Astrocyte of the spinal cord (primary cell): Measurements from ENCODE around the gene CD52.

Experiments used
- DNase-seq: peaks from one replicate; pipeline ENCODE4 v3.0.0; 2011; ENCODE audit warnings: low read depth, low spot score
- H3K4me3 ChIP-seq: 2 replicates; pipeline ENCODE4 v1.5.1; 2011; ENCODE audit warnings: low read depth, mild to moderate bottlenecking, low read length, moderate library complexity
- in situ Hi-C: cut with HindIII; loops from 2 replicates; pipeline ENCODE4 v1.10.0; 2017; ENCODE audit warnings: low sequenced_read_pairs
- TF ChIP-seq, protein P1 (sequence below): IDR thresholded peaks from 2 replicates; pipeline ENCODE4 v1.5.1; 2012; ENCODE audit warnings: low read depth, mild to moderate bottlenecking, low read length, inconsistent platforms

Gene CD52

DNA sequence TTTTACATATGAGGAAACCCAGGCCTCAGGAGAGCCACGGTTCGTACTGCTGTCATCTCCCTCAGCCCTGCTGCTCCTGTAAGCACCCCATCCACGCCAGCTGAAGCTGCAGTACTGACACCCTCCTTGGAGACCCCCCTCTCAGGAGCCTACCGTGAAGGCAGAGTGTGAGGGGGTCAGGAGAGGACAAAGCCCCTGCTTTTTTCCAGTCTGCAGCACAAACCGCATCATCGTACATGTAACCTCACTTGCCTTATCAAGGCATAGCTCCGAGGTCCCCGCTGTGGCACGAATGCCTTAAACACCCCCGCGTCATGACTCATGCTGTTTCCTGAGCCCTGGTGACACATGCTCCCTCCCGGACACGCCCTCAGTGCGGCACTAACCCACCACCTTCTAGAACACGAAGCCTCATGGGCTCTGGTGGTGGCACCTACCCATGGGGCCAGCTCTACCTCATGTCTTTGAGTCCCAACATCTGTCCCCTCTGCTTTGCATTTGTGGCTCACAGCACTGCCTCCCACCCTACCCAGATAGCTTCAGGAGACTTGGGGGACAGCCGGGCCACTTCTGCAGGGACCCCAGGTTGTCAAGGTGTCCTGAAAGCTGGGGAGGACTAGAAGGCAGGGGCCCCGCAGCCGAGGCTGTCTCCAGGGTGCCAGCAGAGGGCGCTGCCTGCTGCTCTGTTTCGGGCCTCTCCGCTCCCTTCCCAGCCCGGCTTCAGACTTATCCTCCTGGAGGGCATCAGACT, 33.0 kb upstream of the CD52 start:
- DNase-seq = peak; percentile 92
- no peak overlapping the region for H3K4me3 ChIP-seq
- in situ Hi-C loops = no loop called here
- TF ChIP-seq, protein P1, sequence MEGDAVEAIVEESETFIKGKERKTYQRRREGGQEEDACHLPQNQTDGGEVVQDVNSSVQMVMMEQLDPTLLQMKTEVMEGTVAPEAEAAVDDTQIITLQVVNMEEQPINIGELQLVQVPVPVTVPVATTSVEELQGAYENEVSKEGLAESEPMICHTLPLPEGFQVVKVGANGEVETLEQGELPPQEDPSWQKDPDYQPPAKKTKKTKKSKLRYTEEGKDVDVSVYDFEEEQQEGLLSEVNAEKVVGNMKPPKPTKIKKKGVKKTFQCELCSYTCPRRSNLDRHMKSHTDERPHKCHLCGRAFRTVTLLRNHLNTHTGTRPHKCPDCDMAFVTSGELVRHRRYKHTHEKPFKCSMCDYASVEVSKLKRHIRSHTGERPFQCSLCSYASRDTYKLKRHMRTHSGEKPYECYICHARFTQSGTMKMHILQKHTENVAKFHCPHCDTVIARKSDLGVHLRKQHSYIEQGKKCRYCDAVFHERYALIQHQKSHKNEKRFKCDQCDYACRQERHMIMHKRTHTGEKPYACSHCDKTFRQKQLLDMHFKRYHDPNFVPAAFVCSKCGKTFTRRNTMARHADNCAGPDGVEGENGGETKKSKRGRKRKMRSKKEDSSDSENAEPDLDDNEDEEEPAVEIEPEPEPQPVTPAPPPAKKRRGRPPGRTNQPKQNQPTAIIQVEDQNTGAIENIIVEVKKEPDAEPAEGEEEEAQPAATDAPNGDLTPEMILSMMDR = peak; percentile 86

DNA sequence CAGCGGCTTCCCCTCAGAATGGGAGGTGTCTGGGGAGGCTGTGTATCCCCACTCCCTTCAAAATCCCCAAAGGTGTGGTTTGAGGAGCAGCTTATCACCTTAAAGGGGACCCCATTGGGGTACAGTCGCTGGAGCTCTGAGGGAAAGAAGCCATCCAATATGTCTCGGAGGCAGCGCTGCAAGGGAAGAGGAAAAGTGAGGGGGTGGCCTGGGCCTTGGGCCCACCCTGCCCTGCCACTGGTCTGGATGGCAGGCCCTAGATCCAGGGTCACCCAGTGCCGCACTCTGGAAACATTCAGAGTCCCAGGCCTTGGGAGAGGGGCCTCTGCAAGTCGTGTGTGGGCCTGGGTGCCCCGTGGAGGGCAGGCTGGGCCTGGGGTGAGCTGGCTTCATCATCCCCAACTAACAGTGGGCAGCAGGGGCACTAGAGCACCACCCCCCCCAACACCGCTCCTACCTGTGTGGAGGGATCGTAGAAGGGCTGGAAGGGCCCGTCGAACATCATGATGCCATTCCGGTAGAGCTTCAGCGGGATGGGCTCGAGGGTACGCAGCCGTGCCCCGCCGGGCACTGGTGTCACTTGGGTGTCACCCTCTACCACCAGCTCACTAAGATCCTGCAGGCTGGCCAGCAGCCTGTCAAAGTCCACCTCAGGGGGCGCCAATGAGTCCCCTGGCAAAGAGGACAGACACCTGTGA, 32.2 kb upstream of the CD52 start:
- H3K4me3 ChIP-seq = no peak overlapping the region
- TF ChIP-seq, protein P1 = peak; percentile 43
- DNase-seq = no peak
- in situ Hi-C loops = no loop called here

DNA sequence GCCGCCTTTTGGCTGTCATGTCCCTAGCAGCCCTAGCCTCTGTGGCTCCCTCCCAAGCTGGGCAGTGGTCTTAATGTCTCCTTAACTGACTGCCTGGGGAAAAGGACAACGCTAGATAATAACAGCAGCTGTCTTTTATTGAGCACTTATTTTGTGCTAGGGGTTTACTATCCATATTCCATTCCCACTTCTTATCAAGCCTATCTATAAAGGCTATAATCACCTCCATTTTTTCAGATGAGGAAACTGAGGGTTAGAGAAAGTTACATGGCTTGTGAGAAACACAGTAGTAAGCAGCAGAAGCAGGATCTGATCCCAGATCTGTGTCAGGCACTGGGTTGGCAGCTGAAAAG, 31.7 kb upstream of the CD52 start:
- DNase-seq = no peak
- in situ Hi-C loops = no loop called here
- TF ChIP-seq, protein P1 = no peak
- H3K4me3 ChIP-seq = no peak overlapping the region

DNA sequence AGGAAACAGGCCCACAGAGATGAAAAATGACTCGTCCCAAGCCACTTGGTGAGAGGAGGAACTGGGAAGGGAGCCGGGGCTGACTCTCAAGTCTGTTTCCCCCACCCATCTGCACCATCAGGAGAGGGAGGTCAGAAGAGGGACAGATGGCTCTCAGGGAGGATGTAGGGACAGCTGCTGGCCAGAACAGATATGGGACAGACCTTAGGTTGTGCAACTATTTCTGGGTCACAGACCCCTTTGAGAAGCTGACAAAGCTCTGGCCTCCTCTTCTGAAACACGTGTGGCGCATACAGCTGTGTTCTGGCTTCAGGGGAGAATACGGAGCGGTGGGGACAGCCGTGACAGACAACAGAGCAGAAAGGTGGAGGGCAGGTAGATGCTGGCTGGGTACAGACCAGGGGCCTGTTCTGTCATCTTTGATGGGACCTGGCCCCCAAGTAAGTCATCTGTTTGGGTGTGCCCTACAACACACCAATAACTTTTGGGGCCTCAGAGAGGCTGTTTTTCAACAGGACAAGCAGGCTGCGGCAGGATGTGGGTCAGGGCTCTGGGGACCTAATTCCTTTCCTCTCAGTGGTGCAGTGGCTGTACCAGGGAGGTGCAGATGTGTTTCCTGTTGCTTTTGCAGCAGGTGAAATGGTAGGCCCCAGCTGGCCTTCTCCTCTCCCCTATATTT, 30.6 kb upstream of the CD52 start:
- in situ Hi-C loops = no loop called here
- H3K4me3 ChIP-seq = no peak overlapping the region
- TF ChIP-seq, protein P1 = no peak
- DNase-seq = no peak

DNA sequence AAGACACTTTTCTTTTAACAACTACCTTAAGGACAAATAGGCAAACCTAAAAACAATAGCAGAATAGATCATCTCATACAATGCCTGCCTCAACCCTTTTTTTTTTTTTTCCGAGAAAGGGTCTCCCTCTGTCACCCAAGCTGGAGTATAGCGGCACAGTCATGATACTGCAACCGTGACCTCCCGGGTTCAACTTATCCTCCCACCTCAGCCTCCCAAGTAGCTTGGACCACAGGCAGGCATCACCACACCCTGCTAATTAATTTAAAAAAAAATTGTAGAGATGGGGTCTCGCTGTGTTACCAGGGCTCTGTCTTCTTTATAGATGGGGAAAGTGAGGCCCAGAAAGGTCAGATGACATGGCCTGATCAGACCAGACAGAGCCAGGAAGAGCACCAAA, 29.9 kb upstream of the CD52 start:
- H3K4me3 ChIP-seq = no peak overlapping the region
- in situ Hi-C loops = no loop called here

DNA sequence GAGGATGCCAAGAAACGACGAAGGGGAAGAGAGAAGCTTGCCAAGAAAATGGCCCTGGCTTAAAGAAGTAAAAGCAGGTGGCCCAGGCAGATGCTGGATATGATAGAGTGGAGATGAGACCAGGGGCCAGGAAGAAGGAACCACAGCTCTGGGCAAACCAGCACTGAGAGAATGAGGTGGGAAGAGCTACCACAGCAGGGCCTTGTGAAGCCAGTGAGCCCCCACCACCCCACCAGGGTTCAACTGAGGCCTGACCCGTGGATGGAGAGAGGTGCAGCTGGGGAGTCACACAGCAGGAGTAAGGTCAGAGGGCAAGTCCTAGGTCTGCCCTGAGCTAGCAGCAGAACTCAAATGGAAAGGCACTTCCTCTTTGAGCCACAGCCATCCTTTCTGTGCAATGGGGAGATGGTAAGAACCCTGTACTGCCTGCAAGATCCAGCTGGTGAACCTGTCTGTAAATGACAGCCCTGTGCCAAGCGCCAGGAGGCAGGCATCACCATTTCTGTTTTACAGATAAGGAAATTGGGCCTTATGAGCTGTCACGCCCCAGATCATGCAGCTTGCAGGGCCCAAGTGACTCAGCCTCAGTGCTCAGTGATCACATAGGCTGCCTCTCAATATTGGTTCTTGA, 29.3 kb upstream of the CD52 start:
- in situ Hi-C loops = no loop called here
- no peak overlapping the region for H3K4me3 ChIP-seq
- TF ChIP-seq, protein P1 = no peak
- DNase-seq = no peak

More for the DNA sequence above, 29.9 kb upstream of the CD52 start:
- TF ChIP-seq, protein P1 = no peak
- DNase-seq = no peak
